ENCODE measurements around the gene ZGPAT.

ZGPAT gene, protein sequence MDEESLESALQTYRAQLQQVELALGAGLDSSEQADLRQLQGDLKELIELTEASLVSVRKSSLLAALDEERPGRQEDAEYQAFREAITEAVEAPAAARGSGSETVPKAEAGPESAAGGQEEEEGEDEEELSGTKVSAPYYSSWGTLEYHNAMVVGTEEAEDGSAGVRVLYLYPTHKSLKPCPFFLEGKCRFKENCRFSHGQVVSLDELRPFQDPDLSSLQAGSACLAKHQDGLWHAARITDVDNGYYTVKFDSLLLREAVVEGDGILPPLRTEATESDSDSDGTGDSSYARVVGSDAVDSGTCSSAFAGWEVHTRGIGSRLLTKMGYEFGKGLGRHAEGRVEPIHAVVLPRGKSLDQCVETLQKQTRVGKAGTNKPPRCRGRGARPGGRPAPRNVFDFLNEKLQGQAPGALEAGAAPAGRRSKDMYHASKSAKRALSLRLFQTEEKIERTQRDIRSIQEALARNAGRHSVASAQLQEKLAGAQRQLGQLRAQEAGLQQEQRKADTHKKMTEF

GRCh38 chr20:63707558-63708300 lies at the start of gene ZGPAT, which contains the start of gene ARFRP1:
TSS of gene ZGPAT (plus strand) at chr20:63708039. CDS start at chr20:63708581, 542 bp downstream.
TSS of gene ARFRP1 (minus strand) at chr20:63707976. CDS start at chr20:63707091, 885 bp downstream.
- TF ChIP-seq, protein P1, sequence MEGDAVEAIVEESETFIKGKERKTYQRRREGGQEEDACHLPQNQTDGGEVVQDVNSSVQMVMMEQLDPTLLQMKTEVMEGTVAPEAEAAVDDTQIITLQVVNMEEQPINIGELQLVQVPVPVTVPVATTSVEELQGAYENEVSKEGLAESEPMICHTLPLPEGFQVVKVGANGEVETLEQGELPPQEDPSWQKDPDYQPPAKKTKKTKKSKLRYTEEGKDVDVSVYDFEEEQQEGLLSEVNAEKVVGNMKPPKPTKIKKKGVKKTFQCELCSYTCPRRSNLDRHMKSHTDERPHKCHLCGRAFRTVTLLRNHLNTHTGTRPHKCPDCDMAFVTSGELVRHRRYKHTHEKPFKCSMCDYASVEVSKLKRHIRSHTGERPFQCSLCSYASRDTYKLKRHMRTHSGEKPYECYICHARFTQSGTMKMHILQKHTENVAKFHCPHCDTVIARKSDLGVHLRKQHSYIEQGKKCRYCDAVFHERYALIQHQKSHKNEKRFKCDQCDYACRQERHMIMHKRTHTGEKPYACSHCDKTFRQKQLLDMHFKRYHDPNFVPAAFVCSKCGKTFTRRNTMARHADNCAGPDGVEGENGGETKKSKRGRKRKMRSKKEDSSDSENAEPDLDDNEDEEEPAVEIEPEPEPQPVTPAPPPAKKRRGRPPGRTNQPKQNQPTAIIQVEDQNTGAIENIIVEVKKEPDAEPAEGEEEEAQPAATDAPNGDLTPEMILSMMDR (IDR thresholded peaks at IDR 0.05), result no peak

GRCh38 chr20:63658749-63659187 lies 49.1 kb upstream of the ZGPAT start:
- TF ChIP-seq, protein P1 (IDR thresholded peaks at IDR 0.05), result no peak

DNA sequence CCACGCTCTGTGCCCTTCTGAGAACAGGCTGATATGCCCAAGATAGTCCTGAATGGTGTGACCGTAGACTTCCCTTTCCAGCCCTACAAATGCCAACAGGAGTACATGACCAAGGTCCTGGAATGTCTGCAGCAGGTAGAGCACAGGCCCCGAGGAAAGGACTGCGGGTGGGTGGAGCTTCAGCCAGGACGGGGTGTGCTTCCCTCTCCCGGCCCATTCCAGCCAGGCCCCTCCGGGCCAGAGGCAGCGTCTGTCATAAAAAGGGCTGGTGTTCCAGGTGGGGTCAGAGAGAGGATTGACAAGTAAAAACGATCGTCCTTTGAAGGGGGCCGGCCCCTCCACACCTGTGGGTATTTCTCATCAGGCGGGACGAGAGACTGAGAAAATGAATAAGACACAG lies 48.5 kb upstream of the ZGPAT start:
- TF ChIP-seq, protein P1 (IDR thresholded peaks at IDR 0.05), result no peak

DNA sequence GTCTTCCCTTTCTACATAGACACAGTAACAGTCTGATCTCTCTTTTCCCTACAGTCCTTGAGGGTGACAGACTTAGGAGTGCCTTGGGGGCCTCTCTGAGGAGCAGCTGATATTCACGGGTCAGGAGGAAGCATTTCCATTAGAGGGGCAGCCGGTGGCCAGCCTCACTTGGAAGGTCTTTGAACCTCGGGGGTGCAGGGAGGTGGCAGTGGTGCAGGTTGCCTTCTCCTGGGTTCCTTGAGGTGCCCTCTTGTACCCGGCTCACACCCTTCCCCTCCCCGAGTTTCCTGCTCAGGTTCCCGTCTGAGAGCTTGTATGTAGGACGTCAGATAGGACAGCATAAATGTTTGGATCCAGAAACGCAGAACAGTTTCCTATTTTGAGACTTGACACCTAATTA lies 47.2 kb upstream of the ZGPAT start:
- TF ChIP-seq, protein P1 (IDR thresholded peaks at IDR 0.05), result no peak

- TF ChIP-seq, protein P1 (IDR thresholded peaks at IDR 0.05), result no peak
Measured at GRCh38 chr20:63661108-63661507, 46.7 kb upstream of the ZGPAT start.

GRCh38 chr20:63661959-63662812 lies 45.7 kb upstream of the ZGPAT start:
- TF ChIP-seq, protein P1 (IDR thresholded peaks at IDR 0.05), result no peak

DNA sequence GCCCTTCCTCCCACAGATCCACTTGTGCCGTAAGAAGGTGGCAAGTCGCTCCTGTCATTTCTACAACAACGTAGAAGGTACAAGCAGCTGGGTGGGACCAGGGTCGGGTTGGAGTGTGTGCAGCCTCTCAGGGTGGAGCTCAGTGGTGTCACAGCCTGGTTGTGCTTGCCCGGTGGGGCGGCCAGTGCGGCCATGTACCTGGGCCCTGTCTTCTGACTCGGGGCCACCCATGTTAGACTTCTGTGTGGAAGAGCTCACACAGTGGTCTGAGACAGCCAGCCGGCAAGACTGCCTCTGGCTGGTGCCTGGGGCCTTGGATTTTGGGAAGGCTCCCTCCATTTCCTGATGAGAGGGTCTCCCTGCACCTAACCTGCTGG lies 45.0 kb upstream of the ZGPAT start:
- TF ChIP-seq, protein P1 (IDR thresholded peaks at IDR 0.05), result no peak

Data from LNCAP (cell line).